Measurements from ENCODE around the gene ZNF284.

Gene ZNF284

DNA sequence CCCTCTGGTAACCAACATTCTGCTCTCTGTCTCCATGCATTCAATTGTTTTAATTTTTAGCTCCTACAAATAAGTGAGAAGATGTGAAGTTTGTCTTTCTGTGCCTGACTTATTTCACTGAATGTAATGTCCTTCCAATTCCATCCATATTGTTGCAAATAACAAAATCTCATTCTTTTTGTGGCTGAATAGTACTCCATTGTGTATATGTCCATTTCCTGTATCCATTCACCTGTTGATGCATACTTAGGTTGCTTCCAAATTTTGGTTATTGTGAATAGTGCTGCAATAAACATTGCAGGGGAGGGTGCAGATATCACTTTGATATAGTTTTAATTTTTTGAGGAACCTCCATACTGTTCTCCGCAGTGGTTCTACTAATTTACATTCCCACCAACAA, 2.5 kb upstream of the ZNF284 start:
- no peak for DNase-seq
- ChIA-PET POLR2A (no interaction called here), CTCF (no interaction called here)
- peaks cover 8 to 35% (median 22%) of the 10 kb centered on the region in 4 experiments for H3K36me3 ChIP-seq (ENCODE audit: control insufficient read depth in 4 of 4, insufficient read depth in 4 of 4, low read length in 3 of 4)
- peaks cover 0 to 20% (median 11%) of the 10 kb centered on the region in 4 experiments for H3K4me1 ChIP-seq (ENCODE audit: control extremely low read depth in 1 of 4, control insufficient read depth in 4 of 4, insufficient read depth in 4 of 4, low read length in 3 of 4)
- H3K27me3 ChIP-seq (replicated peaks in 2 of 5; ENCODE audit: control insufficient read depth in 4 of 5, insufficient read depth in 5 of 5, low read length in 4 of 5): no peaks in the 10 kb centered on the region
- peaks cover 11 to 46% (median 30%) of the 10 kb centered on the region in 5 experiments for H3K9me3 ChIP-seq (ENCODE audit: control extremely low read depth in 1 of 5, control insufficient read depth in 4 of 5, insufficient read depth in 2 of 5, low read depth in 1 of 5, low read length in 4 of 5)
- no peak overlapping the region for H3K4me3 ChIP-seq (ENCODE audit: control insufficient read depth in 1 of 7, extremely low read depth in 1 of 7, insufficient read depth in 4 of 7, low read depth in 2 of 7, low read length in 6 of 7)
- H3K27ac ChIP-seq (ENCODE audit: insufficient read depth in 1 of 2, low read depth in 1 of 2, low read length in 2 of 2, poor library complexity in 1 of 2, severe bottlenecking in 2 of 2): no peak overlapping the region
- no CpG with 5 or more reads among the region's 1 CpG for WGBS (ENCODE audit: insufficient coverage)

DNA sequence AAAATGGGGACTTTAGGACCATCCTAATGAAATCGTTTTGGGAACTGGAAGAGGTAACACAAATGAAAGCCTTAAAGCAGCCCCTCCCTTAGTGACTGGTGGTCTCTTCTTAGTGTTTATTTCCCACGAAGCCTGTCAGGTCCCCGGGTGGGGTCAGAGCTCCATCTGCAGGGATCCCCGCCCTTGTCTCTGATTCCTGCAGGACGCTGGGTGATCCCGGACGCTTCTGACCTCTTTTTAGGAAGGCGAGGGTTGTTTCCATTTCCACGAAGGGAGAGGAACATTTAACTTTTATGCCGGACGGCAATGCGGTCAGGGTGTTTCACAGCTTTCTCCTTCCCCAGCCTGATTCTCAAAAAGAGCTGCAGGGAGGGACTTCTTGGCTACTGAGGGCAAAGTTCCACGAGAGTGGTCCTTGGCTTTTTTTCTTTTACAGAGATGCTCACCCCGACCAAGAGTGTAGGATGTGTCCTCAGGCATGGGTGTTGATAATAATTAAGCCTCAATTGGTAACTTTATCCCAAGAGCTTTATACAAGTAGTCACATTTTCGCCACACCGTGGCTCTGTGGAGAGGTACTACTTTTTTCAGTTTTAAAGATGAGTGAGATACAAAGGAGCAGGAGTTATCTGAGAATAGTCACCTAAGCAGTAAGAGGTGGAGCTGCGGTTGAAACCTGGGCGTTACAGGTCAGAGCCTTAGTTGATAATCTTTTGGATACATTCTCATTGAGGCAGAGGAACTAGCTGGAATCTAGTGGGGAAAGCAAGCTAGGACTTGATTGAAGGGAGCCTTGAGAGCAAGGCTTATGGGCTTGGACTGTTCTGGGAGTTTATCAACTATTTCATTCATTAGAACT, 813 bp downstream of the ZNF284 start:
- 12% methylated on average over 14 of the region's 18 CpGs for WGBS (ENCODE audit: insufficient coverage)

DNA sequence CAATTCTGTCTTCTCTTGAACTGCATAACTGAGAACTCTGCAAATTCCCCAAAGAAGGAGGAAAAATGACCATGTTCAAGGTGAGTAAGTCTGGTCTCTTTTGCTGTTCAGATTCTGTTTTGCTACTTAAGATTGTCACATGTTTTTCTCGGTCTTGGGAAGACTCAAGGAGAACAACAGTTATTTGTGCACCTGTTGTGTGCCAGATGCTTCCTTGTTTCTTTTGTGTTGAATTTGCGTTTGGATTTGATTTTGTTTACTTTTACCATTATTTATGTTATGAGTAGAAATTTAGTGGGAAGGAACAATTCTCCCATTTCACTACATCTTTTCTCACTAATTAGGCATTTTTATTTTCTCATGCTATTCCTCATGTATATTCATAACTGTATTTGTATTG, 4.4 kb downstream of the ZNF284 start:
- WGBS (ENCODE audit: insufficient coverage): 100% methylated on average over 1 of the region's 2 CpGs
- peaks cover 3 to 37% (median 23%) of the 10 kb centered on the region in 4 experiments for H3K36me3 ChIP-seq (ENCODE audit: control insufficient read depth in 4 of 4, insufficient read depth in 4 of 4, low read length in 3 of 4)
- H3K27ac ChIP-seq (ENCODE audit: insufficient read depth in 1 of 2, low read depth in 1 of 2, low read length in 2 of 2, poor library complexity in 1 of 2, severe bottlenecking in 2 of 2): no peak overlapping the region
- ChIA-PET CTCF (interaction anchor here (1.2 kb wide), 1 partner anchor 18 kb away, joined by 3 read pairs; the partner anchor contains the start of gene ZNF224), POLR2A (no interaction called here)
- H3K4me3 ChIP-seq (ENCODE audit: control insufficient read depth in 1 of 7, extremely low read depth in 1 of 7, insufficient read depth in 4 of 7, low read depth in 2 of 7, low read length in 6 of 7): no peak overlapping the region
- H3K27me3 ChIP-seq (replicated peaks in 2 of 5; ENCODE audit: control insufficient read depth in 4 of 5, insufficient read depth in 5 of 5, low read length in 4 of 5): no peaks in the 10 kb centered on the region
- peaks cover 0 to 5% (median 0%) of the 10 kb centered on the region in 5 experiments for H3K9me3 ChIP-seq (ENCODE audit: control extremely low read depth in 1 of 5, control insufficient read depth in 4 of 5, insufficient read depth in 2 of 5, low read depth in 1 of 5, low read length in 4 of 5)
- DNase-seq: no peak
- peaks cover 0 to 18% (median 11%) of the 10 kb centered on the region in 4 experiments for H3K4me1 ChIP-seq (ENCODE audit: control extremely low read depth in 1 of 4, control insufficient read depth in 4 of 4, insufficient read depth in 4 of 4, low read length in 3 of 4)

More for the DNA sequence above, 813 bp downstream of the ZNF284 start:
- peak overlapping the region in 1 of 2 experiments; percentile 20 for H3K27ac ChIP-seq (ENCODE audit: insufficient read depth in 1 of 2, low read depth in 1 of 2, low read length in 2 of 2, poor library complexity in 1 of 2, severe bottlenecking in 2 of 2)
- CTCF ChIA-PET: interaction anchor here (1.0 kb wide), 1 partner anchor 22 kb away, joined by 3 read pairs; no protein-coding TSS in a partner anchor
- H3K4me1 ChIP-seq (ENCODE audit: control extremely low read depth in 1 of 4, control insufficient read depth in 4 of 4, insufficient read depth in 4 of 4, low read length in 3 of 4): peaks cover 0 to 20% (median 11%) of the 10 kb centered on the region in 4 experiments
- no peak for DNase-seq
- POLR2A ChIA-PET: no interaction called here
- peaks cover 0 to 18% (median 6%) of the 10 kb centered on the region in 5 experiments for H3K9me3 ChIP-seq (ENCODE audit: control extremely low read depth in 1 of 5, control insufficient read depth in 4 of 5, insufficient read depth in 2 of 5, low read depth in 1 of 5, low read length in 4 of 5)
- H3K36me3 ChIP-seq (ENCODE audit: control insufficient read depth in 4 of 4, insufficient read depth in 4 of 4, low read length in 3 of 4): peaks cover 0 to 19% (median 10%) of the 10 kb centered on the region in 4 experiments
- H3K4me3 ChIP-seq (ENCODE audit: control insufficient read depth in 1 of 7, extremely low read depth in 1 of 7, insufficient read depth in 4 of 7, low read depth in 2 of 7, low read length in 6 of 7): peak overlapping the region in 6 of 7 experiments; percentile 74 to 97 (median 80)
- no peaks in the 10 kb centered on the region for H3K27me3 ChIP-seq (replicated peaks in 2 of 5; ENCODE audit: control insufficient read depth in 4 of 5, insufficient read depth in 5 of 5, low read length in 4 of 5)

DNA sequence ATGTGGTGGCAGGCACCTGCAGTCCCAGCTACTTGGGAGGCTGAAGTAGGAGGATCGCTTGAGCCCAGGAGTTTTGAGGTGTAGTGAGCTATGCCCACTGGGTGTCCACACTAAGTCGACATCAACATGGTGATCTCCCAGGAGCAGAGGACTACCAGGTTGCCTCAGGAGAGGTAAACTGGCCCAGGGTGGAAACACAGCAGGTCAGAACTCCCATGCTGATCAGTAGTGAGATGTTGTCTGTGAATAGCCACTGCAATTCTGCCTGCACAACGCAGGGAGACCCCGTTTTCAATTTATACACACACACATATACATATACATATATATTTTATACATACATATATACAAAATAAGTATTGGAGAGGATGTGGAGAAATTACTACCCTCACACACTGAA, 20.1 kb downstream of the ZNF284 start:
- DNase-seq: no peak
- Histone ChIP-seq H3K9me3 (ENCODE audit: control extremely low read depth in 1 of 5, control insufficient read depth in 4 of 5, insufficient read depth in 2 of 5, low read depth in 1 of 5, low read length in 4 of 5) (peaks cover 0 to 3% (median under 1%) of the 10 kb centered on the region in 5 experiments), H3K4me3 (ENCODE audit: control insufficient read depth in 1 of 7, extremely low read depth in 1 of 7, insufficient read depth in 4 of 7, low read depth in 2 of 7, low read length in 6 of 7) (no peak overlapping the region), H3K36me3 (ENCODE audit: control insufficient read depth in 4 of 4, insufficient read depth in 4 of 4, low read length in 3 of 4) (peaks cover 0 to 13% (median 7%) of the 10 kb centered on the region in 4 experiments), H3K27ac (ENCODE audit: insufficient read depth in 1 of 2, low read depth in 1 of 2, low read length in 2 of 2, poor library complexity in 1 of 2, severe bottlenecking in 2 of 2) (no peak overlapping the region), H3K27me3 (replicated peaks in 2 of 5; ENCODE audit: control insufficient read depth in 4 of 5, insufficient read depth in 5 of 5, low read length in 4 of 5) (no peaks in the 10 kb centered on the region), H3K4me1 (ENCODE audit: control extremely low read depth in 1 of 4, control insufficient read depth in 4 of 4, insufficient read depth in 4 of 4, low read length in 3 of 4) (peaks cover 0 to 16% (median 10%) of the 10 kb centered on the region in 4 experiments)
- 55% methylated on average over 2 of the region's 4 CpGs for WGBS (ENCODE audit: insufficient coverage)
- CTCF ChIA-PET: no interaction called here
- POLR2A ChIA-PET: no interaction called here

DNA sequence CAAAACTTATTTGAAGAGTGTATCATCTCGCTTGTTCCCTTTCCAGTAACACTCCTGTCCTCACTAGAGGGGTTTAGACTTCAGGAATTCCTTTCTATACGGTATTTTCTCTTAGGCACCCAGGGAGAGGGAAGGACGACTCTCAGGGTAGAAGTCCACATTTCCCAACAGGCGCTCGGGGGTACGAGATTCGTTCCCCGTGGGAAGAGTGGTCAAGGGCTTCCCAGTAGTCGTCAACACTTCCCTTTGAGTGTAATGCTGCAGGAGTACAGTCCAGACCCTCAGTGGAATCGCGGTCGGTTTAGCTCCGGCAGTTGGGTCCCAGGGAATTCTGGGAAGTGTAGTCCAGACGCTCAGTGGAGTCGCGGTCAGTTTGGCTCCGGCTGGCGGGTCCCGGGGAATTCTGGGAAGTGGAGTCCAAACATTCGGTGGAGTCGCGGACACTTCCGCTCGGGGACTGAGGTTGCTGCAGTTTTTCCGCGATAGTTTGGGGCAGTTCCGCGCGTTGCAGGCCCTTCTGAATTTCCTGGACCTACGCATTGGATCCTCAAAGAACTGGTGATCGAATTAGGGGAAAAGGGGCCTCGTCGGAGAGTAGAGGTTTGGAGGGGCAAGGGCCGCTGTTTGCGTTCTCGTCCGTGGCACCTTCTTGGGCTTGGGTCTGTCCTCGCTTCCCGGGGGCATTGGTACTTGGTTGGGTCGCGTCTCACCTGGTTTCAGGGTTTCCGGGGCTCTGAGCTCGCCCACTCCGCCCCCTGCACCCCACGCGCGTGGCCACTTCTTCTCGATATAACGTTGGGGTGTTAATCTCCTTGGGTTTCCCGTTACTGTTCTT, 22.2 kb downstream of the ZNF284 start, which contains the start of gene ZNF224:
Gene ZNF224, plus strand, starts transcription at position 431 of the 835 bp plus-strand sequence. CDS start 3,513 bp downstream, outside the sequence.
- ChIA-PET POLR2A (no interaction called here), CTCF (interaction anchor here (0.8 to 1.0 kb wide), 3 partner anchors 17 to 43 kb away, joined by 3 to 4 read pairs (median 3); no protein-coding TSS in a partner anchor)
- peaks cover 0 to 16% (median 4%) of the 10 kb centered on the region in 5 experiments for H3K9me3 ChIP-seq (ENCODE audit: control extremely low read depth in 1 of 5, control insufficient read depth in 4 of 5, insufficient read depth in 2 of 5, low read depth in 1 of 5, low read length in 4 of 5)
- peaks cover 7 to 28% (median 22%) of the 10 kb centered on the region in 4 experiments for H3K36me3 ChIP-seq (ENCODE audit: control insufficient read depth in 4 of 4, insufficient read depth in 4 of 4, low read length in 3 of 4)
- 0% methylated on average over 49 of the region's 50 CpGs for WGBS (ENCODE audit: insufficient coverage)
- peak; percentile 89 to 94 (median 94) for DNase-seq
- H3K4me1 ChIP-seq (ENCODE audit: control extremely low read depth in 1 of 4, control insufficient read depth in 4 of 4, insufficient read depth in 4 of 4, low read length in 3 of 4): peaks cover 0 to 16% (median 10%) of the 10 kb centered on the region in 4 experiments
- peak within 1 kb of the TSS; percentile 58 to 84 for H3K27ac ChIP-seq (ENCODE audit: insufficient read depth in 1 of 2, low read depth in 1 of 2, low read length in 2 of 2, poor library complexity in 1 of 2, severe bottlenecking in 2 of 2)
- H3K4me3 ChIP-seq (ENCODE audit: control insufficient read depth in 1 of 7, extremely low read depth in 1 of 7, insufficient read depth in 4 of 7, low read depth in 2 of 7, low read length in 6 of 7): peak within 1 kb of the TSS; percentile 72 to 99 (median 95)
- no peaks in the 10 kb centered on the region for H3K27me3 ChIP-seq (replicated peaks in 2 of 5; ENCODE audit: control insufficient read depth in 4 of 5, insufficient read depth in 5 of 5, low read length in 4 of 5)

DNA sequence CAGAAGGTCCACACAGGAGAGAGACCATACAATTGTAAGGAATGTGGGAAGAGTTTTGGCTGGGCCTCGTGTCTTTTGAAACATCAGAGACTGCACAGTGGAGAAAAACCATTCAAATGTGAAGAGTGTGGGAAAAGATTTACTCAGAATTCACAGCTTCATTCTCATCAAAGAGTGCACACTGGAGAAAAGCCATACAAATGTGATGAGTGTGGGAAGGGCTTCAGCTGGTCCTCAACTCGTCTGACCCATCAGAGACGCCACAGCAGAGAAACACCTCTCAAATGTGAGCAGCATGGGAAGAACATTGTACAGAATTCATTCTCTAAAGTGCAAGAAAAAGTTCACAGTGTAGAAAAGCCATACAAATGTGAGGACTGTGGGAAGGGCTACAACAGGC, 35.8 kb downstream of the ZNF284 start:
- peaks cover 25 to 62% (median 39%) of the 10 kb centered on the region in 4 experiments for H3K36me3 ChIP-seq (ENCODE audit: control insufficient read depth in 4 of 4, insufficient read depth in 4 of 4, low read length in 3 of 4)
- ChIA-PET POLR2A (interaction anchor here (0.6 kb wide), 1 partner anchor 125 kb away, joined by 5 read pairs; no protein-coding TSS in a partner anchor), CTCF (no interaction called here)
- H3K27me3 ChIP-seq (replicated peaks in 2 of 5; ENCODE audit: control insufficient read depth in 4 of 5, insufficient read depth in 5 of 5, low read length in 4 of 5): no peaks in the 10 kb centered on the region
- H3K9me3 ChIP-seq (ENCODE audit: control extremely low read depth in 1 of 5, control insufficient read depth in 4 of 5, insufficient read depth in 2 of 5, low read depth in 1 of 5, low read length in 4 of 5): peaks cover 7 to 65% (median 42%) of the 10 kb centered on the region in 5 experiments
- peaks cover 0 to 10% (median 5%) of the 10 kb centered on the region in 4 experiments for H3K4me1 ChIP-seq (ENCODE audit: control extremely low read depth in 1 of 4, control insufficient read depth in 4 of 4, insufficient read depth in 4 of 4, low read length in 3 of 4)
- H3K4me3 ChIP-seq (ENCODE audit: control insufficient read depth in 1 of 7, extremely low read depth in 1 of 7, insufficient read depth in 4 of 7, low read depth in 2 of 7, low read length in 6 of 7): no peak overlapping the region
- H3K27ac ChIP-seq (ENCODE audit: insufficient read depth in 1 of 2, low read depth in 1 of 2, low read length in 2 of 2, poor library complexity in 1 of 2, severe bottlenecking in 2 of 2): no peak overlapping the region
- no peak for DNase-seq
- 100% methylated on average over 2 of the region's 3 CpGs for WGBS (ENCODE audit: insufficient coverage)
